T-helper 1 cell treated with Interleukin-12 subunit alpha and Interleukin-12 subunit beta and Interleukin-4 antibody, amounts not matched to agents 30 μg/mL and 1 μg/mL, for 36 hours (primary cell): ENCODE measurements around the gene POU2F2.
A peak's percentile ranks its signal among the peaks of the same experiment; 100 is the strongest.

Source experiments
- H3K27ac Mint-ChIP-seq: one replicate; pipeline ENCODE4 v1.8.0; 2021; ENCODE audit warnings: mild to moderate bottlenecking, mixed read lengths
- H3K27me3 Mint-ChIP-seq: one replicate; pipeline ENCODE4 v1.8.0; 2021; ENCODE audit warnings: low read depth, mixed read lengths
- H3K36me3 Mint-ChIP-seq: one replicate; pipeline ENCODE4 v1.8.0; 2021; ENCODE audit warnings: low read depth, mixed read lengths
- H3K4me1 Mint-ChIP-seq: one replicate; pipeline ENCODE4 v1.8.0; 2021; ENCODE audit warnings: low read depth, mixed read lengths
- H3K4me3 Mint-ChIP-seq: one replicate; pipeline ENCODE4 v1.8.0; 2021; ENCODE audit warnings: mild to moderate bottlenecking, moderate library complexity, mixed read lengths
- H3K9me3 Mint-ChIP-seq: one replicate; pipeline ENCODE4 v1.8.0; 2021; ENCODE audit warnings: mixed read lengths

POU2F2 gene

DNA sequence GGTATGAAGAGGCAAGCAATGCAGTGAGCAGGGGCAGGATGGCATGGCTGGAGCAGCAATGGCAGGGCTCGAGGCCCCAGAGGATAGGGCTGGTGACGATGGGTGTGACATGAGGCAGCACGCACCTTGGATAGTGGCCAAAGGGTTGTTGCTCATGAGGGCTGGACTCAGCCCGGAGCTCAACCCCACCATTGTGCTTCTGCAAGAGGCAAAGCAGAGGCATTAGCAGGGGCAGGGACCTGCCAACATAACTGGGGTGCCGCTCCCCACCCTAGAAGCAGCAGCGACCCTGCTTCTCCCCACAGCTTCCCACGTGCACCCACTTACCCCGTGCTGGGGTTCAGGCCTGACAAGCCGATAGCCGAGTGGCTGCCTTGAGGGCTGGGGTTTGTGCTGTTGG, 40.5 kb downstream of the POU2F2 start:
- peaks cover 34% of the 10 kb centered on the region for H3K36me3 Mint-ChIP-seq
- no peaks in the 10 kb centered on the region for H3K9me3 Mint-ChIP-seq
- H3K4me1 Mint-ChIP-seq: peaks cover 34% of the 10 kb centered on the region
- no peak overlapping the region for H3K4me3 Mint-ChIP-seq
- H3K27ac Mint-ChIP-seq: no peak overlapping the region
- no peaks in the 10 kb centered on the region for H3K27me3 Mint-ChIP-seq

DNA sequence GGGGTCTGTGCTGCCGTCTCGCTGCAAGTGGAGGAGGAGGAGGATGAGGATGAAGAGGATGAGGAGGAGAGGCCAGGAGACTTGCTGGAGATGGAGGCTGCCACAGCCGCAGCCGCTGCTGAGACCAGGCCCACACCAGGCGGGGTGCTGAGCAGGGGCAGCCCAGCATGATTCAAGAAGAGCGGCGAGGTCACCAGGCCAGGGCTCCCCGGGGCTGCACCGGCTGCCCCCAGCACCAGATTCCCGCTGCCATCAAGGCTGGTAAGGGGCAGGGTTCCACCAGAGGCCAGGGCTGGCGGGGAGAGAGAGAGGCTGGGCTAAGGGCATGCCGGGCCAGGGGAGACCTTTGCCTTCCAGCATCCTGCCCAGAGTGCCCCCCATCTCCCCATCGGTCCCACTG, 40.9 kb downstream of the POU2F2 start:
- Mint-ChIP-seq H3K9me3 (no peaks in the 10 kb centered on the region), H3K4me3 (no peak overlapping the region), H3K36me3 (peaks cover 30% of the 10 kb centered on the region), H3K4me1 (peaks cover 34% of the 10 kb centered on the region), H3K27me3 (no peaks in the 10 kb centered on the region), H3K27ac (peak overlapping the region; percentile 73)

DNA sequence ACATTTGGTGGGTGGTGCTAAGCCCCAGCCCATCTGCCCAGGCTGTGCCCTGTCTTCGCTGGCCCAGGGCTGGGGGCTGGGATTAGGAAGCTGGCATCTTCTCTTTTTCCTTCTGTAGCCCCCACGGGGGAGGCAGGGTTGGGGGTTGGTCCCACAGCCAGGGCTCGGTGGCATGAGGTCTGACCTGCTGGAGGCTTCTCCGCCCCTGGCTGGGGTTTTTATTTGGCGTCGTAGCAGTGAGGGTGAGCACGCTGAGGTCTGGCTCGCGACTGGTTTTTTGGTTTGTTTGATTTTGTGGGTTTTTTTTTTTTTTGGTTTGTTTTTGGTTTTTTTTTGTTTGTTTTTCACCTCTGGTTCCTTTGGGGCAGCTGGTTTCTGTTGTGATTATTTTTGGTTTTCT, 41.6 kb downstream of the POU2F2 start:
- Mint-ChIP-seq H3K4me3 (peak overlapping the region; percentile 49), H3K4me1 (peaks cover 34% of the 10 kb centered on the region), H3K27me3 (no peaks in the 10 kb centered on the region), H3K9me3 (no peaks in the 10 kb centered on the region), H3K27ac (peak overlapping the region; percentile 73), H3K36me3 (peaks cover 29% of the 10 kb centered on the region)

DNA sequence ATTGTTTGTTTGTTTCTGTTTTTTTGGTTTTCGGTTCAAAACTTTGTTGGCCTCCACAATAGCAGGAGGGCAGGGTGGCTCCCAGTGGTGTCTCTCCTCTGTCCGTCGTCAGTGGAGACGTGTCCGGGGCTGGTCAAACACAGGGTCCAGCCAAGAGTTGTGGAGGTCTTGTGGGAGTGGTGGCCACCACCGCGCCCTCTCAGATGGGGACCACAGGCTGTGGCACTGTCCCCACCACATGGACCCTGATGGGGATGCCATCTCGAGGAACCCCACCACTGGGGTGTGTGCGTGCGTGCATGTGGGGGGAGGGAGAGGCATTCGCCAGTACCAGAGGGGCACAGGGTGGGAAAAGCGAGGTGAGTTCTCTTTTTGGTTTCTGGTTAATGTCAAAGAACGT, 42.5 kb downstream of the POU2F2 start:
- H3K27ac Mint-ChIP-seq: peak overlapping the region; percentile 26
- no peaks in the 10 kb centered on the region for H3K9me3 Mint-ChIP-seq

DNA sequence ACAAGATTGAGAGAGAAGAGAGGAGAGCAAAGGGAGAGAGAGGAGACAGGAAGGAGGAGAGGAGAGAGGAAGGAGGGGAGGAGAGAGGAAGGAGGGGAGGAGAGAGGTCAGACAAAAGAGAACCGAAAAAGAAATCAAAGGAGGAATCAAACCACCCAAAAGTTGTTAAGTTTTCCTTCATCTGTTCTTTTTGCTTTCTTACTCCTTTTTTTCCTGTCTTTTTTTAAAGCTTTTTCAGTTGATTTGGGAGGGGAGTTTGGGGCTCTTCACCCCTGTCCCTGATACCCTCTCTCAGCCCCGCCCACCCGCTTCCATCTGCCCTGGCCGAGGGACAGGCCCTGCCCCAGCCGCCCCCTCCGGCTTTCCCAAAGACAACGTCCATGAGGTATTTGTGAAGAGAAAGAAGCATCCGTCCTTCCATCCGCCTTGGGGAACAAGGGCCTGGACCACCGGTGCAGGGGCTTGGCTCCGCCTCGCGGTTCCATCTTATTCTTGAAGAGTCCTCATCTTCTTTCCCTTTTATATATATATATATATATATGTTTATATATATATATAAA, 43.0 kb downstream of the POU2F2 start:
- Mint-ChIP-seq H3K9me3 (no peaks in the 10 kb centered on the region), H3K27ac (peak overlapping the region; percentile 62), H3K4me3 (no peak overlapping the region), H3K27me3 (no peaks in the 10 kb centered on the region), H3K4me1 (peaks cover 36% of the 10 kb centered on the region), H3K36me3 (peaks cover 21% of the 10 kb centered on the region)

More for the DNA sequence above, 42.5 kb downstream of the POU2F2 start:
- Mint-ChIP-seq H3K27me3 (no peaks in the 10 kb centered on the region), H3K36me3 (peaks cover 25% of the 10 kb centered on the region), H3K4me3 (no peak overlapping the region), H3K4me1 (peaks cover 36% of the 10 kb centered on the region)

DNA sequence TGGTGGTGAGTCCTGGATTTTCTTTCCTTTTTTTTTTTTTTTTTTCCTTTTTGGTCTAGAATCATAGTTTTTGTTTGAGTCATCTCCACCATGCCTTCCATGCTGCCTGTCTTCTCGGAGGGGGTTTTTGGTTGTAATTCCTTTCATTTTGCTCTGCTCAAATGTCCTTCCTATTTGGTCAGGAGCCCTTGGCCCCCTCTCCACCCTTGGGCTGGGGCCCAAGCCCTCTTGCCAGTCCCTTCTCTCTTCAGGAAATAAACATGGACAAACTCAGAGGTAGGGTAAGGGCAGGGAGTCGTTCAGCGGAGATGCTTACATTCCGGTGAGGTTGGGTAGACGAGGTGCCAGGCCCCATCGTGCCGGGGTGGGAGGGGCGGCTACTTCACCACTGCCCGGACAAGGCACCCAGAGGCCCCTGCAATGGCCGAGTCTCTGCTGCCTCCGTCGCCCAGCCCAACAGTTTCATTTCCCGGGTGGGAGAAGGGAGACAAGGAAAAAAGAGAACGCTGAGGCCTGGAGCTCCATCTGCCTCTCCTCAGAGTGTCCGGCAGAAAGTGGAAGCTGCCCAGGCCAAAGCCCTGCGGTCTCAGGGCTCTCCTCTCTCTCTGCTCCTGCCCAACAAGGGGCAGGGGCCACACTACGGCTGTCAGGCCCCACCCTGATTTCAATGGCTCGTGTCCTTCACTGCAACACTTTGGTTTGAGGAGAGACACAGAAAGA, 43.6 kb downstream of the POU2F2 start:
- no peak overlapping the region for H3K4me3 Mint-ChIP-seq
- peak overlapping the region; percentile 62 for H3K27ac Mint-ChIP-seq
- H3K9me3 Mint-ChIP-seq: no peaks in the 10 kb centered on the region
- peaks cover 17% of the 10 kb centered on the region for H3K36me3 Mint-ChIP-seq
- H3K4me1 Mint-ChIP-seq: peaks cover 36% of the 10 kb centered on the region
- H3K27me3 Mint-ChIP-seq: no peaks in the 10 kb centered on the region

DNA sequence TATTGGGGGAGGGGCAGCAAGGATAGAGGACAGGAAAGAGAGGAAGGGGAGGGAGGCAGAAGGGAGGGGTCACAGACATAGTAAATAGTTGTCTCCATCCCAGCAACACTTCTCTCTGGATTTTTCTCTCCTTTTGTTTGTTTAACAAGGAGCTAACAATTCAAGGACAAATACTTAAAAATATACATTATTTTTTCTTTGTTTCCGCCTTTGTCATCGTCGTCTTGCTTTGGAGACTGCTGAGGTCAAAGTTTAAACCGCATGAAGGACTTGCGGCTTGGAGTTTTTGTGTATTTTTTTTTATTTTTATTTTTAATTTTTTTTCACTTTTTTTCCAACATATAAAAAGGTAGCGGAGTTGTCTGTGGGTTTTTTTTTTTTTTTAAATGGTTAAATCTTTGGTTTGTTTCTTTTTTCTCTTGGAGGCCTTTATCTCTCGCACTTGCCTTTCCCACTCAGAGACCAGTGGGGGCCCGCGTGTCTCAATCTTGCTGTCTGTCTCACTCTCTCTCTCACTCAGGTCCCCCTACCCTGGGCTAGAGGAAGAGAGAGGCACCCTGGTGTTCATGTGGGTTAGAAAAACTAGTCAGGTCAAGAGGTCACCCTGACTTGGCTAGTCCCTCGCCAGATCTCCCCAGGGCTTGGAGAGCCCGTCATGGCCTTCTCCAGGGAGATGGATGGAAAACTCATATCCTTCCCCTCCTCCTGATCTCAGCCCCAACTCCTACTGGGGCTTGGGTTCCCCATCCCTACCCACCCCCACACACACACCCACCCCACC, 45.3 kb downstream of the POU2F2 start:
- Mint-ChIP-seq H3K4me3 (no peak overlapping the region), H3K27me3 (no peaks in the 10 kb centered on the region), H3K27ac (no peak overlapping the region), H3K9me3 (no peaks in the 10 kb centered on the region), H3K4me1 (peaks cover 31% of the 10 kb centered on the region), H3K36me3 (peaks cover 12% of the 10 kb centered on the region)

DNA sequence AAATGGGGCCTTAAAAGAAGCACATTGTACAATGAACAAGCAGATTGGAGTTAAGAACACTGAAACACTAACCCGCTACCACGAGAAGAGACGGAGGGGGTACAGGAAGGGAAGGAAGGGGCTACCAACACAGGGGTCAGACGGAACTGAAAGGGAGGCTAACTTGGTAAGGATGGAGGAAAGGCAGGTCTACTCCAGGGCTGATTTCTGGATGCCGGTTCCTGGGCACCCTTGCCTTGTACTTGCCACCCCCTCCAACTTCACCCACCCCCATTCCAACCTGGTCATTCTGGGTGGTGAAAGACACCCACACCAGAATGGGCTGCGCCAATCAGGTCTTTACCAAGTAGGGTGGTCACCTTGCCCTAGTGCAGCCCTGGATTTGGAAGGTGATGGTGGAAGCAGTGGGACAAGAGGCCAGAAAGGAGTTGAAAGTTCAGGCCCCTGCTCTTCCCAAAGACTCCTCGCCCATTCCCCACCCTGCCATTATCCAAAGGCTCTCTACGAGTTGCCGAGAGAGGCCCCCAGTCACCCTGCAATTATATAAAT, 46.0 kb downstream of the POU2F2 start:
- Mint-ChIP-seq H3K9me3 (no peaks in the 10 kb centered on the region), H3K36me3 (peaks cover 18% of the 10 kb centered on the region), H3K27me3 (no peaks in the 10 kb centered on the region), H3K4me3 (no peak overlapping the region), H3K4me1 (peaks cover 36% of the 10 kb centered on the region), H3K27ac (no peak overlapping the region)

DNA sequence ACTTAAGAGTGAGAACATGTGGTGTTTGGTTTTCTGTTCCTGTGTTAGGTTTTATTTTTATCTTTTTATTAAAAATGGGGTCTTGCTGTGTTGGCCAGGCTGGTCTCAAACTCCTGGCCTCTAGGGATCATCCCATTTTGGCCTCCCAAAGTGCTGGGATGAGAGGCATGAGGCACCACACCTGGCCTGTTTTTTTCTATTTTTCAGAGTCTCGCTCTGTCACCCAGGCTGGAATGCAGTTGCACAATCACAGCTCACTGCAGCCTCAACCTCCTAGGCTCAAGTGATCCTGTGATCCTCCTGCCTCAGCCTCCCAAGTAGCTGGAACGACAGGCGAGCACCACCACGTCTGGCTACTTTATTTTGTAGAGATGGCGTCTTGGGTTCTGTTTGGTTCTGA, 48.7 kb downstream of the POU2F2 start:
- peaks cover 15% of the 10 kb centered on the region for H3K4me1 Mint-ChIP-seq
- no peaks in the 10 kb centered on the region for H3K9me3 Mint-ChIP-seq
- H3K27ac Mint-ChIP-seq: no peak overlapping the region
- no peak overlapping the region for H3K4me3 Mint-ChIP-seq
- no peaks in the 10 kb centered on the region for H3K27me3 Mint-ChIP-seq
- H3K36me3 Mint-ChIP-seq: peaks cover 14% of the 10 kb centered on the region

DNA sequence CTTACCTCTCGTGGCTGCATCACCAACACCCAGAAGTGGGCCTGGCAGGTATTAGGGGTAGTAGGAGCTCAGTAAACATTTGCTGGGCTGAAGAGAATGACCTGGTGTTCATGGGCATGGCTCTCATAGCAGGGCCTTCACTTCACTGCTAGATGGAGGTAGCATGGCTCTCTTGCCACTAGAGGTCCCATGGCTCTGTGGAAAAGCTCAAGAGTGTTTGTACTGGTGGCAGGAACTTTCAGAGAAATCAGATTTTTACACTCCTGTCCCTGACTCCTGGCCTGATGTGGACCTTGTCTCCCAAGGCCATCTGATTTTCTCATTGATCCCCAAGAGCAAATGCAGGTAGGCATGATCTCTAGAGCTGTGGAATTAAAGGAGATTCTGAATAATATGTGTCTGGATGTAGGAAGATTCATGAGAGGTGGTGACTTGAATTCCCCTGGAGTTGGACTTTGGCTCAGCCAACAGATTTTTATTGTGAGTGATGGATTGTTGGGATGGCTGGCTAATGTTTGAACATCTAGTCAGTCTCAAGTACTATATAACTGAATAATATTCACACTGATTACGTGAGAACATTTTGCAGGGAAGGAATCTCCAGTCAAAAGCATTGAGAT, 50.6 kb downstream of the POU2F2 start:
- H3K4me3 Mint-ChIP-seq: no peak overlapping the region
- H3K9me3 Mint-ChIP-seq: no peaks in the 10 kb centered on the region
- H3K27me3 Mint-ChIP-seq: no peaks in the 10 kb centered on the region
- peaks cover 20% of the 10 kb centered on the region for H3K36me3 Mint-ChIP-seq
- H3K27ac Mint-ChIP-seq: peak overlapping the region; percentile 31
- H3K4me1 Mint-ChIP-seq: peaks cover 30% of the 10 kb centered on the region

DNA sequence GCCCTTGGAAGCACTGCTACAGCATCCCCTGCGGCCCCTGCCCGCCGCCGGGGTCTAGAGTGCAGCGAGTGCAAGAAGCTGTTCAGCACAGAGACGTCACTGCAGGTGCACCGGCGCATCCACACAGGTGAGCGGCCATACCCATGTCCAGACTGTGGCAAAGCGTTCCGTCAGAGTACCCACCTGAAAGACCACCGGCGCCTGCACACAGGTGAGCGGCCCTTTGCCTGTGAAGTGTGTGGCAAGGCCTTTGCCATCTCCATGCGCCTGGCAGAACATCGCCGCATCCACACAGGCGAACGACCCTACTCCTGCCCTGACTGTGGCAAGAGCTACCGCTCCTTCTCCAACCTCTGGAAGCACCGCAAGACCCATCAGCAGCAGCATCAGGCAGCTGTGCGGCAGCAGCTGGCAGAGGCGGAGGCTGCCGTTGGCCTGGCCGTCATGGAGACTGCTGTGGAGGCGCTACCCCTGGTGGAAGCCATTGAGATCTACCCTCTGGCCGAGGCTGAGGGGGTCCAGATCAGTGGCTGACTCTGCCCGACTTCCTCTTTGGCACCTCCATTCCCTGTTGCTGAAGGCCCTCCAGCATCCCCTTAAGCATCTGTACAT, 51.4 kb downstream of the POU2F2 start:
- Mint-ChIP-seq H3K9me3 (no peaks in the 10 kb centered on the region), H3K4me3 (no peak overlapping the region), H3K4me1 (peaks cover 34% of the 10 kb centered on the region), H3K27ac (no peak overlapping the region), H3K27me3 (no peaks in the 10 kb centered on the region), H3K36me3 (peaks cover 20% of the 10 kb centered on the region)

DNA sequence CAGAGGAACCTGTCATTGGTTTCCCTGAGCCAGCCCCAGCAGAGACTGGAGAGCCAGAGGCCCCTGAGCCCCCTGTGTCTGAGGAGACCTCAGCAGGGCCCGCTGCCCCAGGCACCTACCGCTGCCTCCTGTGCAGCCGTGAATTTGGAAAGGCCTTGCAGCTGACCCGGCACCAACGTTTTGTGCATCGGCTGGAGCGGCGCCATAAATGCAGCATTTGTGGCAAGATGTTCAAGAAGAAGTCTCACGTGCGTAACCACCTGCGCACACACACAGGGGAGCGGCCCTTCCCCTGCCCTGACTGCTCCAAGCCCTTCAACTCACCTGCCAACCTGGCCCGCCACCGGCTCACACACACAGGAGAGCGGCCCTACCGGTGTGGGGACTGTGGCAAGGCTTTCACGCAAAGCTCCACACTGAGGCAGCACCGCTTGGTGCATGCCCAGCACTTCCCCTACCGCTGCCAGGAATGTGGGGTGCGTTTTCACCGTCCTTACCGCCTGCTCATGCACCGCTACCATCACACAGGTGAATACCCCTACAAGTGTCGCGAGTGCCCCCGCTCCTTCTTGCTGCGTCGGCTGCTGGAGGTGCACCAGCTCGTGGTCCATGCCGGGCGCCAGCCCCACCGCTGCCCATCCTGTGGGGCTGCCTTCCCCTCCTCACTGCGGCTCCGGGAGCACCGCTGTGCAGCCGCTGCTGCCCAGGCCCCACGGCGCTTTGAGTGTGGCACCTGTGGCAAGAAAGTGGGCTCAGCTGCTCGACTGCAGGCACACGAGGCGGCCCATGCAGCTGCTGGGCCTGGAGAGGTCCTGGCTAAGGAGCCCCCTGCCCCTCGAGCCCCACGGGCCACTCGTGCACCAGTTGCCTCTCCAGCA, 52.1 kb downstream of the POU2F2 start:
- Mint-ChIP-seq H3K9me3 (no peaks in the 10 kb centered on the region), H3K4me3 (no peak overlapping the region), H3K27ac (no peak overlapping the region), H3K27me3 (no peaks in the 10 kb centered on the region), H3K36me3 (peaks cover 24% of the 10 kb centered on the region), H3K4me1 (peaks cover 40% of the 10 kb centered on the region)

DNA sequence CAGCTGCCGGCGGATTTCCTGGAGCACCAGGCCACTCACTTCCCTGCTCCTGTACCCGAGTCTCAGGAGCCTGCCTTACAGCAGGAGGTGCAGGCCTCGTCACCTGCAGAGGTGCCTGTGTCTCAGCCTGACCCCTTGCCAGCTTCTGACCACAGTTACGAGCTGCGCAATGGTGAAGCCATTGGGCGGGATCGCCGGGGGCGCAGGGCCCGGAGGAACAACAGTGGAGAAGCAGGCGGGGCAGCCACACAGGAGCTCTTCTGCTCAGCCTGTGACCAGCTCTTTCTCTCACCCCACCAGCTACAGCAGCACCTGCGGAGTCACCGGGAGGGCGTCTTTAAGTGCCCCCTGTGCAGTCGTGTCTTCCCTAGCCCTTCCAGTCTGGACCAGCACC, 53.0 kb downstream of the POU2F2 start:
- Mint-ChIP-seq H3K4me3 (no peak overlapping the region), H3K36me3 (peaks cover 24% of the 10 kb centered on the region), H3K4me1 (peaks cover 42% of the 10 kb centered on the region), H3K27ac (no peak overlapping the region), H3K27me3 (no peaks in the 10 kb centered on the region), H3K9me3 (no peaks in the 10 kb centered on the region)
